ENCODE measurements around the gene CARMIL3. TPM values are rescaled to one million over a fixed set of nuclear protein-coding genes. Genes with fewer than 3 reads are reported as not detected.

CARMIL3 gene
- total and polyA plus RNA-seq, 2 of the 4 experiments (the other 2 are of a cell fraction), result under 0.01 TPM; not detected in 1

GRCh38 chr14:24092110-24092504, 40.3 kb downstream of the CARMIL3 start:
- Histone ChIP-seq H4K91ac (ENCODE audit: insufficient read depth, low read depth, low read length) (no peak overlapping the region), H3K56ac (ENCODE audit: extremely low read depth, insufficient read depth, low read length) (no peak overlapping the region), H3K4me3 (ENCODE audit: insufficient read depth, low read depth, low read length) (no peak overlapping the region), H3K4ac (ENCODE audit: low read depth, low read length) (no peak overlapping the region), H3K79me1 (ENCODE audit: low read depth in 1 of 2, low read length in 2 of 2) (peaks cover 16 to 27% of the 10 kb centered on the region in 2 experiments), H3K23ac (ENCODE audit: low read depth, low read length) (no peak overlapping the region), H2AFZ (replicated peaks; ENCODE audit: low read length, poor library complexity) (no peak overlapping the region), H4K20me1 (ENCODE audit: insufficient read depth, low read length) (peaks cover 10% of the 10 kb centered on the region; the same call in 1 of the 2 replicates), H3K4me1 (ENCODE audit: control insufficient read depth, insufficient read depth, low read length) (peaks cover 8% of the 10 kb centered on the region), H2BK20ac (ENCODE audit: low read depth, low read length) (no peak overlapping the region), H3K14ac (replicated peaks; ENCODE audit: low read depth, low read length) (no peak overlapping the region), H2AK9ac (replicated peaks; ENCODE audit: low read depth, low read length, poor library complexity) (no peak overlapping the region), H3K27me3 (ENCODE audit: control insufficient read depth, insufficient read depth, low read length) (no peaks in the 10 kb centered on the region; the same call in 1 of the 2 replicates), H2BK15ac (ENCODE audit: low read depth, low read length) (no peak overlapping the region), H2AK5ac (ENCODE audit: low read depth, low read length) (no peak overlapping the region), H2BK5ac (ENCODE audit: low read depth, low read length, poor library complexity, severe bottlenecking) (no peak overlapping the region), H3K36me3 (ENCODE audit: control insufficient read depth, insufficient read depth, low read length) (no peaks in the 10 kb centered on the region), H3K9me3 (ENCODE audit: control insufficient read depth, insufficient read depth, low read length) (no peaks in the 10 kb centered on the region), H4K5ac (ENCODE audit: low read depth, low read length) (no peak overlapping the region), H3K9ac (ENCODE audit: low read depth, low read length) (no peak overlapping the region), H2BK120ac (ENCODE audit: low read depth, low read length) (no peak overlapping the region; the same call in 1 of the 2 replicates), H4K8ac (ENCODE audit: low read depth in 2 of 2, low read length in 2 of 2) (no peak overlapping the region), H3K9me1 (ENCODE audit: insufficient read depth, low read length) (peaks cover 13% of the 10 kb centered on the region), H3K18ac (ENCODE audit: low read depth, low read length) (no peak overlapping the region), H3K27ac (ENCODE audit: insufficient read depth, low read length) (no peak overlapping the region), H3K4me2 (ENCODE audit: low read depth, low read length) (no peak overlapping the region)
- no peak for TF ChIP-seq POLR2A (IDR thresholded peaks at IDR 0.05; ENCODE audit: low read depth, low read length)
- no peak for TF ChIP-seq MAZ (IDR thresholded peaks at IDR 0.05; ENCODE audit: borderline replicate concordance, low read depth, low read length)
- no peak for TF ChIP-seq CTCF (conservative IDR thresholded peaks at IDR 0.05; ENCODE audit: low read depth, low read length)
- TF ChIP-seq RAD21 (IDR thresholded peaks at IDR 0.05; ENCODE audit: low read length), result no peak
- TF ChIP-seq, protein P1, sequence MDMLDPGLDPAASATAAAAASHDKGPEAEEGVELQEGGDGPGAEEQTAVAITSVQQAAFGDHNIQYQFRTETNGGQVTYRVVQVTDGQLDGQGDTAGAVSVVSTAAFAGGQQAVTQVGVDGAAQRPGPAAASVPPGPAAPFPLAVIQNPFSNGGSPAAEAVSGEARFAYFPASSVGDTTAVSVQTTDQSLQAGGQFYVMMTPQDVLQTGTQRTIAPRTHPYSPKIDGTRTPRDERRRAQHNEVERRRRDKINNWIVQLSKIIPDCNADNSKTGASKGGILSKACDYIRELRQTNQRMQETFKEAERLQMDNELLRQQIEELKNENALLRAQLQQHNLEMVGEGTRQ (IDR thresholded peaks at IDR 0.05; ENCODE audit: low read depth, low read length), result no peak
- ChIA-PET CTCF (interaction anchor here (3.4 to 3.5 kb wide), 2 partner anchors 17 to 34 kb away, joined by 15 to 30 read pairs; no protein-coding TSS in a partner anchor), POLR2A (ENCODE audit: unreplicated experiment) (no interaction called here)
- ATAC-seq (ENCODE audit: low read depth) (no peak), DNase-seq (no peak)
- intact Hi-C loops (cut with micrococcal nuclease), result no loop called here
- dilution Hi-C loops (cut with HindIII; ENCODE audit: low sequenced_read_pairs, unreplicated experiment), result no loop called here
- no TSS peak for BruUV-seq (replicated peaks)
- in situ Hi-C loops (cut with MboI; ENCODE audit: low sequenced_read_pairs), result loop anchor here (5.0 to 10.0 kb wide), 2 partner anchors 35 to 117 kb away; no protein-coding TSS in a partner anchor

Data from IMR-90 (cell line).